ENCODE data around the gene AGBL4. TPM values are rescaled to one million over a fixed set of nuclear protein-coding genes. Genes with fewer than 3 reads are reported as not detected.

AGBL4 gene
- total RNA-seq, 1 experiment from 2014 or later, result not detected

DNA sequence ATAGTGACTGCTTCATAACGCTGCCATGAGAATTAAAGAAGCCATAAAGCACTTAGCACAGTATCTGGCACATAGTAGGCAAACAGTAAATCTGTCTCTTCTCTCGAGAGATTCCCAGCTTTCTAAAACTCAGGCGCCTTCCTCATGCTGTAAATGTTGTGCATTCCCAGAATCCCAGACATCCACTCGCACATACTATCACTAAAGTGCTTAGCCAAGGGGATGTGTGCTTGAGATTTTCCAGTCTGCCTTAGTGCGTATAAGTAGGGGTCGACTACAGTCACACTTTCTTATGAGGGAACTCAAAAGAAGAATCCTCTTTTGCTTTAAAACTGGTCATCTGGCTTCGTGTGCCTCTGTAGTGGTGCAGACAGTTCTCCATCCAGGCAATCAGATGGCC, 1453.2 kb downstream of the AGBL4 start:
- Histone ChIP-seq H3K79me2 (ENCODE audit: insufficient read depth, low read length) (no peaks in the 10 kb centered on the region), H4K20me1 (ENCODE audit: insufficient read depth) (no peaks in the 10 kb centered on the region), H3K4me1 (ENCODE audit: control insufficient read depth in 1 of 2, insufficient read depth in 2 of 2, low read length in 2 of 2) (no peaks in the 10 kb centered on the region), H3K27ac (ENCODE audit: low read depth, low read length) (no peak overlapping the region), H3K9me2 (ENCODE audit: insufficient read depth) (no peaks in the 10 kb centered on the region), H3K9ac (ENCODE audit: low read length) (no peak overlapping the region), H3K27me3 (ENCODE audit: insufficient read depth, low read length) (peaks cover 36% of the 10 kb centered on the region), H3K4me2 (ENCODE audit: low read length) (no peak overlapping the region), H3K4me3 (replicated peaks in 1 of 2; ENCODE audit: low read depth in 1 of 2, low read length in 2 of 2) (no peak overlapping the region), H3K36me3 (ENCODE audit: control insufficient read depth in 1 of 2, insufficient read depth in 2 of 2, low read length in 2 of 2) (no peaks in the 10 kb centered on the region), H3K9me3 (ENCODE audit: control insufficient read depth in 1 of 2, insufficient read depth in 1 of 2, low read depth in 1 of 2, low read length in 2 of 2) (no peaks in the 10 kb centered on the region), H2AFZ (ENCODE audit: low read depth, low read length, poor library complexity, severe bottlenecking) (no peak overlapping the region)
- no TSS peak for BruUV-seq (replicated peaks)
- POLR2A ChIA-PET, result no interaction called here
- TF ChIP-seq JUND (IDR thresholded peaks at IDR 0.05) (no peak), POLR2A (IDR thresholded peaks at IDR 0.05; ENCODE audit: borderline replicate concordance, extremely low read depth, insufficient read depth, insufficient read length) (no peak)
- TF ChIP-seq, protein P1, sequence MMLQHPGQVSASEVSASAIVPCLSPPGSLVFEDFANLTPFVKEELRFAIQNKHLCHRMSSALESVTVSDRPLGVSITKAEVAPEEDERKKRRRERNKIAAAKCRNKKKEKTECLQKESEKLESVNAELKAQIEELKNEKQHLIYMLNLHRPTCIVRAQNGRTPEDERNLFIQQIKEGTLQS (IDR thresholded peaks at IDR 0.05), result no peak
- CTCF ChIA-PET, result no interaction called here
- intact Hi-C loops (cut with micrococcal nuclease), result loop anchor here (5.0 kb wide), 2 partner anchors 112 to 1762 kb away; no protein-coding TSS in a partner anchor
- RAD21 ChIA-PET (ENCODE audit: low non-redundant PET in 1 of 2, low total read pairs in 2 of 2, uncharacterized antibody in 2 of 2, unreplicated experiment in 2 of 2), result no interaction called here
- no peak for DNase-seq (ENCODE audit: low read depth, low spot score)
- ATAC-seq, result no peak

DNA sequence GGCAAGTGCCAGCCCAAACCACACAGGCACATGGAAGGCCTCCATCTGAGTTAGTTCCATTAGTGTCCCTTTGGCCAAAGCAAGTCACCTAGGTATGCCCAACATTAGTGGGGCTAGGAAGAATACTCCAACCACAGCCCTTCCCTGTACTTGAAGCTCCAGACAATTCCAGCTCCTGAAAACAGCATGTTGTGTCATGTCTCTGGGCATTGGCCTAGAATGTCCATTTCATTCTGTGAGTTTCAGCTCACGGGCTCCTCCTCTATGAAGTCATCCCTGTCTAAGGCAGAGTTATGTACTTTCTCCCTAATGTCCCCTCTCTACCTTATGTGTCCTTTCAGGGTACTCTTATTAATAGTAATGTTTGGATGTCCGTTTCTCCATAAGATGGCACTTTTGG, 1455.3 kb downstream of the AGBL4 start:
- H2AFZ ChIP-seq (ENCODE audit: low read depth, low read length, poor library complexity, severe bottlenecking), result no peak overlapping the region
- POLR2A ChIA-PET, result no interaction called here
- H3K9ac ChIP-seq (ENCODE audit: low read length), result no peak overlapping the region
- no peaks in the 10 kb centered on the region for H4K20me1 ChIP-seq (ENCODE audit: insufficient read depth)
- no peaks in the 10 kb centered on the region for H3K36me3 ChIP-seq (ENCODE audit: control insufficient read depth in 1 of 2, insufficient read depth in 2 of 2, low read length in 2 of 2)
- H3K79me2 ChIP-seq (ENCODE audit: insufficient read depth, low read length), result no peaks in the 10 kb centered on the region
- H3K4me3 ChIP-seq (replicated peaks in 1 of 2; ENCODE audit: low read depth in 1 of 2, low read length in 2 of 2), result no peak overlapping the region
- no peaks in the 10 kb centered on the region for H3K9me2 ChIP-seq (ENCODE audit: insufficient read depth)
- TF ChIP-seq, protein P1 (IDR thresholded peaks at IDR 0.05), result no peak
- TF ChIP-seq, protein P2, sequence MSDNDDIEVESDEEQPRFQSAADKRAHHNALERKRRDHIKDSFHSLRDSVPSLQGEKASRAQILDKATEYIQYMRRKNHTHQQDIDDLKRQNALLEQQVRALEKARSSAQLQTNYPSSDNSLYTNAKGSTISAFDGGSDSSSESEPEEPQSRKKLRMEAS (IDR thresholded peaks at IDR 0.05), result no peak
- no peak for TF ChIP-seq EZH2 (IDR thresholded peaks at IDR 0.05)
- no peak for TF ChIP-seq ZBTB33 (IDR thresholded peaks at IDR 0.05; ENCODE audit: extremely low read depth, insufficient replicate concordance, low read length)
- no peak for TF ChIP-seq ZNF274 (IDR thresholded peaks at IDR 0.05; ENCODE audit: low read depth, low read length)
- TF ChIP-seq, protein P3, sequence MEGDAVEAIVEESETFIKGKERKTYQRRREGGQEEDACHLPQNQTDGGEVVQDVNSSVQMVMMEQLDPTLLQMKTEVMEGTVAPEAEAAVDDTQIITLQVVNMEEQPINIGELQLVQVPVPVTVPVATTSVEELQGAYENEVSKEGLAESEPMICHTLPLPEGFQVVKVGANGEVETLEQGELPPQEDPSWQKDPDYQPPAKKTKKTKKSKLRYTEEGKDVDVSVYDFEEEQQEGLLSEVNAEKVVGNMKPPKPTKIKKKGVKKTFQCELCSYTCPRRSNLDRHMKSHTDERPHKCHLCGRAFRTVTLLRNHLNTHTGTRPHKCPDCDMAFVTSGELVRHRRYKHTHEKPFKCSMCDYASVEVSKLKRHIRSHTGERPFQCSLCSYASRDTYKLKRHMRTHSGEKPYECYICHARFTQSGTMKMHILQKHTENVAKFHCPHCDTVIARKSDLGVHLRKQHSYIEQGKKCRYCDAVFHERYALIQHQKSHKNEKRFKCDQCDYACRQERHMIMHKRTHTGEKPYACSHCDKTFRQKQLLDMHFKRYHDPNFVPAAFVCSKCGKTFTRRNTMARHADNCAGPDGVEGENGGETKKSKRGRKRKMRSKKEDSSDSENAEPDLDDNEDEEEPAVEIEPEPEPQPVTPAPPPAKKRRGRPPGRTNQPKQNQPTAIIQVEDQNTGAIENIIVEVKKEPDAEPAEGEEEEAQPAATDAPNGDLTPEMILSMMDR (IDR thresholded peaks at IDR 0.05 in 2 of 3, conservative IDR thresholded peaks at IDR 0.05 in 1 of 3; ENCODE audit: borderline replicate concordance in 1 of 3, insufficient read depth in 1 of 3, low read depth in 2 of 3, low read length in 2 of 3), result no peak
- CTCF ChIA-PET, result no interaction called here
- peaks cover 35% of the 10 kb centered on the region for H3K27me3 ChIP-seq (ENCODE audit: insufficient read depth, low read length)
- ATAC-seq (no peak), DNase-seq (ENCODE audit: low read depth, low spot score) (no peak)
- no peaks in the 10 kb centered on the region for H3K9me3 ChIP-seq (ENCODE audit: control insufficient read depth in 1 of 2, insufficient read depth in 1 of 2, low read depth in 1 of 2, low read length in 2 of 2)
- no peaks in the 10 kb centered on the region for H3K4me1 ChIP-seq (ENCODE audit: control insufficient read depth in 1 of 2, insufficient read depth in 2 of 2, low read length in 2 of 2)
- intact Hi-C loops (cut with micrococcal nuclease), result no loop called here
- BruUV-seq (replicated peaks), result no TSS peak
- no peak overlapping the region for H3K4me2 ChIP-seq (ENCODE audit: low read length)
- RAD21 ChIA-PET (ENCODE audit: low non-redundant PET in 1 of 2, low total read pairs in 2 of 2, uncharacterized antibody in 2 of 2, unreplicated experiment in 2 of 2), result no interaction called here
- H3K27ac ChIP-seq (ENCODE audit: low read depth, low read length), result no peak overlapping the region

Measured in HCT116 (cell line).